ENCODE data around the gene SNHG17. TPM values are rescaled to one million over a fixed set of nuclear protein-coding genes. Genes with fewer than 3 reads are reported as not detected.
"Not testable (repeated sequence)": the region's sequence is repeated elsewhere in the genome, so short reads cannot be mapped to it uniquely, and the experiment has no call there.

The SNHG17 gene
- total and polyA plus RNA-seq, 10 donors = 28.7 to 58.0 (median 43.6) TPM

DNA sequence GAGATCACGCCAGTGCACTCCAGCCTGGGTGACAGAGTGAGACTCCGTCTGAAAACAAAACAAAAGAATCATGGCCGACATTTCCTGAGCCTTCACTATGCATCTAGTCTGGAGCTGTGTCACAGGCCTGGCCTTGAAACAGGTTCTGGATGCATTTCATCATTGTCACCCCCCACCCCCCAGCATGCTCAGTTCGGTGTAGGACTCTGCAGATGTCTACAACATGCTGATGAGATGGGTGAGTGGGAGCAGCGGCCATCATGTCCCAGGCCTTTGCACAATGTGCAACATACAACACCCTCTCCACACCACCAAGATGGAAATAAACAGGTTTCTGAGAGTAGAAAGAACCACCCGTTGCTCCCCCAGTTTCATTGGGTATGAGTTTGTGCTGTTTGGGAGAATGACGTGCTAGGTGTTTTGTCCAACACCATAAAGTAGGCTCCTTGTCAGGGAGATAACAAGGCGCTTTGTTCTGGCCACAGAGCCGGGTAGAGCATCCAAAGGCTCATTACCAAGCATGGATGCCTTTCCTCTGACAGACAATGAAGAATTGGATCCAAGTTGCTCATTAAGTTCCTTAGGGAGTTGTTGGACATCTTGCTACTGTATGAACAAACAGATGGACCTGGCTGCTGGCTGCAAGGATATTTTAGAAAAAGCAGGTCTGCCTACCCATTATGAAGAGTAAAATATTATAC is 22.1 kb downstream of the SNHG17 start:
- DNase-seq = no peak
- intact Hi-C loops (cut with DNase I; ENCODE audit: low total_unique reads) = no loop called here
- 88 to 94% (median 91%) methylated on average over 9 of the region's 9 CpGs for WGBS, 5 donors
- no peak overlapping the region for H3K27ac ChIP-seq
- peaks cover 0 to 5% (median 0%) of the 10 kb centered on the region in 8 donors for H3K9me3 ChIP-seq
- no peaks in the 10 kb centered on the region for H3K27me3 ChIP-seq (replicated peaks in 1 of 7)
- H3K4me1 ChIP-seq = no peaks in the 10 kb centered on the region
- no peak overlapping the region for H3K4me3 ChIP-seq
- H3K36me3 ChIP-seq = peaks cover 0 to 87% (median 42%) of the 10 kb centered on the region in 6 donors
- TF ChIP-seq POLR2A (IDR thresholded peaks at IDR 0.05) (no peak), CTCF (IDR thresholded peaks at IDR 0.05 in 8 of 11, conservative IDR thresholded peaks at IDR 0.05 in 3 of 11) (no peak), POLR2AphosphoS5 (IDR thresholded peaks at IDR 0.05) (no peak)

GRCh38 chr20:38407822-38408221 is 27.3 kb downstream of the SNHG17 start:
- not testable (repeated sequence) for H3K27ac ChIP-seq; H3K4me1 ChIP-seq; DNase-seq; H3K9me3 ChIP-seq; H3K4me3 ChIP-seq; H3K27me3 ChIP-seq (replicated peaks in 1 of 7)
- intact Hi-C loops (cut with DNase I; ENCODE audit: low total_unique reads) = loop anchor here (10.0 kb wide), 1 partner anchor 173 kb away; no protein-coding TSS in a partner anchor
- 89 to 93% (median 90%) methylated on average over 7 to 9 of the region's 9 CpGs for WGBS, 5 donors
- H3K36me3 ChIP-seq = peaks cover 0 to 35% (median 6%) of the 10 kb centered on the region in 6 donors

DNA sequence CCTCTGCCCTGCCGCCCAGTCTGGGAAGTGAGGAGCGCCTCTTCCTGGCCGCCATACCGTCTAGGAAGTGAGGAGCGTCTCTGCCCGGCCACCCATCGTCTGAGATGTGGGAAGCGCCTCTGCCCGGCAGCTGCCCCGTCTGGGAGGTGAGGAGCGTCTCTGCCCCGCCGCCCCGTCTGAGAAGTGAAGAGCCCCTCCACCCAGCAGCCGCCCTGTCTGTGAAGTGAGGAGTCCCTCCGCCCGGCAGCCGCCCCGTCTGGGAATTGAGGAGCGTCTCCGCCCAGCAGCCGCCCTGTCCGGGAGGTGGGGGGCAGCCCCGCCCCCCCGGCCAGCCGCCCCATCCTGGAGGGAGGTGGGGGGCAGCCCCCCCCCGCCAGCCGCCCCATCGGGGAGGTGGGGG is 27.8 kb downstream of the SNHG17 start:
- Histone ChIP-seq H3K9me3 (peaks cover 0 to 6% (median 0%) of the 10 kb centered on the region in 8 donors), H3K27ac (no peak overlapping the region), H3K4me3 (no peak overlapping the region), H3K4me1 (no peaks in the 10 kb centered on the region), H3K27me3 (replicated peaks in 1 of 7) (no peaks in the 10 kb centered on the region), H3K36me3 (peaks cover 0 to 30% (median 1%) of the 10 kb centered on the region in 6 donors)
- intact Hi-C loops (cut with DNase I; ENCODE audit: low total_unique reads) = loop anchor here (10.0 kb wide), 1 partner anchor 173 kb away; no protein-coding TSS in a partner anchor
- no peak for DNase-seq
- TF ChIP-seq POLR2AphosphoS5 (IDR thresholded peaks at IDR 0.05) (no peak), CTCF (IDR thresholded peaks at IDR 0.05 in 8 of 11, conservative IDR thresholded peaks at IDR 0.05 in 3 of 11) (no peak), POLR2A (IDR thresholded peaks at IDR 0.05) (no peak)
- WGBS, 5 donors = 94 to 98% (median 96%) methylated on average over 10 to 29 of the region's 29 CpGs

GRCh38 chr20:38406476-38406875 is 28.7 kb downstream of the SNHG17 start:
- Histone ChIP-seq H3K4me1 (no peaks in the 10 kb centered on the region), H3K27me3 (replicated peaks in 1 of 7) (no peaks in the 10 kb centered on the region), H3K27ac (no peak overlapping the region), H3K9me3 (peaks cover 0 to 6% (median 0%) of the 10 kb centered on the region in 8 donors), H3K4me3 (no peak overlapping the region), H3K36me3 (peaks cover 0 to 22% (median 0%) of the 10 kb centered on the region in 6 donors)
- WGBS, 5 donors = 86 to 92% (median 87%) methylated on average over 5 of the region's 5 CpGs
- intact Hi-C loops (cut with DNase I; ENCODE audit: low total_unique reads) = loop anchor here (10.0 kb wide), 1 partner anchor 172 kb away; no protein-coding TSS in a partner anchor
- no peak for DNase-seq
- TF ChIP-seq CTCF (IDR thresholded peaks at IDR 0.05 in 8 of 11, conservative IDR thresholded peaks at IDR 0.05 in 3 of 11) = no peak
- TF ChIP-seq POLR2AphosphoS5 (IDR thresholded peaks at IDR 0.05) = no peak
- TF ChIP-seq POLR2A (IDR thresholded peaks at IDR 0.05) = no peak
